GM23338 (cell line): ENCODE measurements around the gene PCSK1. TPM values are rescaled to one million over a fixed set of nuclear protein-coding genes. Genes with fewer than 3 reads are reported as not detected.

Source experiments
- ATAC-seq: fragments of 200-7000 bp; cut with Tn5 transposase; 3 replicates; pipeline ENCODE4 v1.9.1; 2020
- DNase-seq: peaks from one replicate; pipeline ENCODE4 v3.0.0-alpha.2; 2015; ENCODE audit warnings: low spot score
- H2AFZ ChIP-seq: fragments of 200-600 bp; sonication (generic); 2 replicates; pipeline ENCODE4 v1.8.0; 2016; ENCODE audit warnings: antibody characterized with exemption, mild to moderate bottlenecking, moderate library complexity
- H3F3A ChIP-seq: fragments of 200-600 bp; sonication (generic); replicated peaks from 2 replicates; pipeline ENCODE4 v1.8.0; 2017; ENCODE audit warnings: antibody characterized with exemption, mixed run types, low read depth
- H3K27ac ChIP-seq: fragments of 200-600 bp; sonication (generic); 2 replicates; pipeline ENCODE4 v1.6.1; 2016; ENCODE audit warnings: low read depth
- H3K27me3 ChIP-seq: fragments of 200-600 bp; sonication (generic); 2 replicates; pipeline ENCODE4 v1.8.0; 2016; ENCODE audit warnings: mild to moderate bottlenecking, mixed run types, moderate library complexity; ENCODE audit not compliant: insufficient read depth
- H3K36me3 ChIP-seq: fragments of 200-600 bp; sonication (generic); 2 replicates; pipeline ENCODE4 v1.8.0; 2016; ENCODE audit warnings: mild to moderate bottlenecking; ENCODE audit not compliant: insufficient read depth
- H3K4me1 ChIP-seq: fragments of 200-600 bp; sonication (generic); 2 replicates; pipeline ENCODE4 v1.8.0; 2016; ENCODE audit warnings: mild to moderate bottlenecking, moderate library complexity; ENCODE audit not compliant: insufficient read depth
- H3K4me2 ChIP-seq: fragments of 200-600 bp; sonication (generic); 2 replicates; pipeline ENCODE4 v1.7.1; 2017; ENCODE audit warnings: mixed run types
- H3K4me3 ChIP-seq: fragments of 200-600 bp; sonication (generic); 2 replicates; pipeline ENCODE4 v1.6.1; 2016; ENCODE audit warnings: mixed run types
- H3K79me2 ChIP-seq: fragments of 200-600 bp; sonication (generic); replicated peaks from 2 replicates; pipeline ENCODE4 v1.8.0; 2017; ENCODE audit warnings: mild to moderate bottlenecking; ENCODE audit not compliant: insufficient read depth
- H3K9me2 ChIP-seq: fragments of 200-600 bp; sonication (generic); 2 replicates; pipeline ENCODE4 v1.8.0; 2017; ENCODE audit not compliant: insufficient read depth
- H4K20me1 ChIP-seq: fragments of 200-600 bp; sonication (generic); replicated peaks from 2 replicates; pipeline ENCODE4 v1.8.0; 2017; ENCODE audit warnings: mild to moderate bottlenecking; ENCODE audit not compliant: insufficient read depth
- H3K27ac Mint-ChIP-seq: 2 replicates; pipeline ENCODE4 v1.8.0; 2020; ENCODE audit warnings: inconsistent platforms, mild to moderate bottlenecking, moderate library complexity, mixed read lengths
- H3K27me3 Mint-ChIP-seq: 3 replicates; pipeline ENCODE4 v1.8.0; 2022; ENCODE audit warnings: low read depth, mild to moderate bottlenecking, moderate library complexity, mixed read lengths, inconsistent platforms; ENCODE audit not compliant: insufficient read depth, poor library complexity
- H3K36me3 Mint-ChIP-seq: 3 replicates; pipeline ENCODE4 v1.8.0; 2021; ENCODE audit warnings: low read depth, mild to moderate bottlenecking, inconsistent platforms, moderate library complexity, mixed read lengths
- H3K4me1 Mint-ChIP-seq: 3 replicates; pipeline ENCODE4 v1.8.0; 2020; ENCODE audit warnings: mild to moderate bottlenecking, inconsistent platforms, mixed read lengths
- H3K4me3 Mint-ChIP-seq: 3 replicates; pipeline ENCODE4 v1.8.0; 2021; ENCODE audit warnings: moderate library complexity, mild to moderate bottlenecking, inconsistent platforms, mixed read lengths
- H3K9me3 Mint-ChIP-seq: 3 replicates; pipeline ENCODE4 v1.8.0; 2020; ENCODE audit warnings: moderate library complexity, mild to moderate bottlenecking, inconsistent platforms, mixed read lengths
- CREB1 ChIP-seq: fragments of 250-450 bp; sonication (Bioruptor Pico); IDR thresholded peaks from 2 replicates; pipeline ENCODE4 v1.5.0; 2020; ENCODE audit warnings: low read depth, mild to moderate bottlenecking, moderate library complexity
- EZH2 ChIP-seq: fragments of 200-600 bp; sonication (generic); IDR thresholded peaks from one replicate; pipeline ENCODE4 v1.8.0; 2017; ENCODE audit warnings: antibody characterized with exemption, mild to moderate bottlenecking, low read depth; ENCODE audit not compliant: unreplicated experiment
- EZH2phosphoT487 ChIP-seq: fragments of 200-600 bp; sonication (generic); IDR thresholded peaks from one replicate; pipeline ENCODE4 v1.8.1; 2018; ENCODE audit warnings: antibody characterized with exemption; ENCODE audit not compliant: unreplicated experiment
- JUNB ChIP-seq: IDR thresholded peaks from one replicate; pipeline ENCODE4 v1.6.1; 2016; ENCODE audit warnings: antibody characterized with exemption; ENCODE audit not compliant: unreplicated experiment
- NANOG ChIP-seq: IDR thresholded peaks from 2 replicates; pipeline ENCODE4 v1.6.1; 2016; ENCODE audit warnings: antibody characterized with exemption, borderline replicate concordance
- POLR2AphosphoS5 ChIP-seq: IDR thresholded peaks from 2 replicates; pipeline ENCODE4 v1.6.1; 2016; ENCODE audit warnings: antibody characterized with exemption, low read depth
- REST ChIP-seq: IDR thresholded peaks from one replicate; pipeline ENCODE4 v1.6.1; 2018; ENCODE audit warnings: antibody characterized with exemption; ENCODE audit not compliant: unreplicated experiment
- STAT1 ChIP-seq: IDR thresholded peaks from one replicate; pipeline ENCODE4 v1.6.1; 2016; ENCODE audit warnings: antibody characterized with exemption; ENCODE audit not compliant: unreplicated experiment
- ZNF114 ChIP-seq: fragments of 250-450 bp; sonication (Bioruptor Pico); IDR thresholded peaks from 2 replicates; pipeline ENCODE4 v1.5.0; 2020; ENCODE audit warnings: mild to moderate bottlenecking, moderate library complexity
- ZNF331 ChIP-seq: fragments of 250-450 bp; sonication (Bioruptor Pico); IDR thresholded peaks from 2 replicates; pipeline ENCODE4 v1.5.0; 2020; ENCODE audit warnings: low read depth, mild to moderate bottlenecking, moderate library complexity
- ZNF462 ChIP-seq: fragments of 250-450 bp; sonication (Bioruptor Pico); IDR thresholded peaks from 2 replicates; pipeline ENCODE4 v1.5.0; 2020; ENCODE audit warnings: mild to moderate bottlenecking, moderate library complexity
- polyA plus RNA-seq: library from polyadenylated mRNA; unstranded; fragments of >200 nt; fragmentation: Nextera tagmentation; extraction: Ambion mirVana; gene quantifications from 2 replicates; pipeline ENCODE4 v1.2.1, GENCODE V29; 2016
- total RNA-seq: library from RNA; depleted of rRNA; stranded (reverse); fragments of >200 nt; shearing (Covaris generic); gene quantifications from 2 replicates; pipeline ENCODE4 v1.2.3, GENCODE V29; 2014
- TF ChIP-seq, protein P1 (sequence below): IDR thresholded peaks from 2 replicates; pipeline ENCODE4 v1.6.1; 2016; ENCODE audit warnings: antibody characterized with exemption
- TF ChIP-seq, protein P2 (sequence below), 2 experiments: fragments of 200-600 bp in 1 of 2; sonication (generic) in 1 of 2; conservative IDR thresholded peaks; 2 replicates each; pipeline versions ENCODE4 v1.5.1 to v1.6.1; 2016 to 2017; ENCODE audit warnings: antibody characterized with exemption in 2 of 2, low read depth in 2 of 2, mild to moderate bottlenecking in 2 of 2, moderate library complexity in 1 of 2

The PCSK1 gene
- total and polyA plus RNA-seq, 2 experiments from 2014 or later, result 2.3 to 2.7 TPM

DNA sequence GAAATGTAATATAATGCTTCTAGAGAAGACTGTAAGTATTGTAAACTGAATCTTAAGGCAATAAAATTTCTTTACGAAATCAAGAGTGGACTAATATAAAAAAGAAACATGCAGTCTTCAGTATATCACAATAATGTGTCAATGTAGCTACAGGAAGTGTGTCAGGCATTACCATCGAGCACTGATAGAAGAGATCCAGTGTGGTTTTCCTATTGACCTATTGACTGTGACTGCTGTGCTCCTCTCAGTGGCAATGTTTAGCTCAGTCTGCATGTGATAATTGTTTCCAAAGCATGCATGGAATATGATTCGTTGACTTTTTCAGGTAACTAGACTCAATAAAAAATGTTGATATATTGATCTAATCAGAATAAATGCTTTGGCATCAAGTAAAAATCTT, 20.3 kb upstream of the PCSK1 start:
- H3K4me2 ChIP-seq, result no peak overlapping the region
- Mint-ChIP-seq H3K36me3 (no peaks in the 10 kb centered on the region), H3K27ac (no peak overlapping the region), H3K9me3 (no peaks in the 10 kb centered on the region), H3K27me3 (peaks cover 2% of the 10 kb centered on the region), H3K4me3 (no peak overlapping the region), H3K4me1 (peaks cover 4% of the 10 kb centered on the region; the same call in 1 of the 3 replicates)
- H3K79me2 ChIP-seq, result no peaks in the 10 kb centered on the region
- TF ChIP-seq STAT1 (no peak), ZNF331 (no peak), ZNF462 (CRISPR knock-in tag) (no peak), POLR2AphosphoS5 (no peak), CREB1 (CRISPR knock-in tag) (no peak), JUNB (no peak), REST (no peak), EZH2phosphoT487 (no peak), ZNF114 (CRISPR knock-in tag) (no peak), EZH2 (no peak), NANOG (no peak)
- TF ChIP-seq, protein P1, sequence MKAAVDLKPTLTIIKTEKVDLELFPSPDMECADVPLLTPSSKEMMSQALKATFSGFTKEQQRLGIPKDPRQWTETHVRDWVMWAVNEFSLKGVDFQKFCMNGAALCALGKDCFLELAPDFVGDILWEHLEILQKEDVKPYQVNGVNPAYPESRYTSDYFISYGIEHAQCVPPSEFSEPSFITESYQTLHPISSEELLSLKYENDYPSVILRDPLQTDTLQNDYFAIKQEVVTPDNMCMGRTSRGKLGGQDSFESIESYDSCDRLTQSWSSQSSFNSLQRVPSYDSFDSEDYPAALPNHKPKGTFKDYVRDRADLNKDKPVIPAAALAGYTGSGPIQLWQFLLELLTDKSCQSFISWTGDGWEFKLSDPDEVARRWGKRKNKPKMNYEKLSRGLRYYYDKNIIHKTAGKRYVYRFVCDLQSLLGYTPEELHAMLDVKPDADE, result no peak
- TF ChIP-seq, protein P2, sequence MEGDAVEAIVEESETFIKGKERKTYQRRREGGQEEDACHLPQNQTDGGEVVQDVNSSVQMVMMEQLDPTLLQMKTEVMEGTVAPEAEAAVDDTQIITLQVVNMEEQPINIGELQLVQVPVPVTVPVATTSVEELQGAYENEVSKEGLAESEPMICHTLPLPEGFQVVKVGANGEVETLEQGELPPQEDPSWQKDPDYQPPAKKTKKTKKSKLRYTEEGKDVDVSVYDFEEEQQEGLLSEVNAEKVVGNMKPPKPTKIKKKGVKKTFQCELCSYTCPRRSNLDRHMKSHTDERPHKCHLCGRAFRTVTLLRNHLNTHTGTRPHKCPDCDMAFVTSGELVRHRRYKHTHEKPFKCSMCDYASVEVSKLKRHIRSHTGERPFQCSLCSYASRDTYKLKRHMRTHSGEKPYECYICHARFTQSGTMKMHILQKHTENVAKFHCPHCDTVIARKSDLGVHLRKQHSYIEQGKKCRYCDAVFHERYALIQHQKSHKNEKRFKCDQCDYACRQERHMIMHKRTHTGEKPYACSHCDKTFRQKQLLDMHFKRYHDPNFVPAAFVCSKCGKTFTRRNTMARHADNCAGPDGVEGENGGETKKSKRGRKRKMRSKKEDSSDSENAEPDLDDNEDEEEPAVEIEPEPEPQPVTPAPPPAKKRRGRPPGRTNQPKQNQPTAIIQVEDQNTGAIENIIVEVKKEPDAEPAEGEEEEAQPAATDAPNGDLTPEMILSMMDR (conservative IDR thresholded peaks at IDR 0.05; ENCODE audit: low read depth in 2 of 2), result no peak
- H3K9me2 ChIP-seq, result 0 out of 2 replicates have a peak, but pooled peaks cover 12% of the 10 kb centered on the region
- no peaks in the 10 kb centered on the region for H3K27me3 ChIP-seq
- peaks cover 6% of the 10 kb centered on the region for H3K4me1 ChIP-seq
- H3F3A ChIP-seq, result no peaks in the 10 kb centered on the region
- DNase-seq, result no peak
- no peak for ATAC-seq
- no peaks in the 10 kb centered on the region for H3K36me3 ChIP-seq
- H2AFZ ChIP-seq, result no peak overlapping the region
- no peak overlapping the region for H3K27ac ChIP-seq
- no peak overlapping the region for H3K4me3 ChIP-seq
- H4K20me1 ChIP-seq, result no peaks in the 10 kb centered on the region
